ENCODE data around the gene MORF4L2. TPM values are rescaled to one million over a fixed set of nuclear protein-coding genes. Genes with fewer than 3 reads are reported as not detected.
A peak's percentile ranks its signal among the peaks of the same experiment; 100 is the strongest.

The MORF4L2 gene
- total RNA-seq, 1 donor from 2014 or later = 1,394 TPM

DNA sequence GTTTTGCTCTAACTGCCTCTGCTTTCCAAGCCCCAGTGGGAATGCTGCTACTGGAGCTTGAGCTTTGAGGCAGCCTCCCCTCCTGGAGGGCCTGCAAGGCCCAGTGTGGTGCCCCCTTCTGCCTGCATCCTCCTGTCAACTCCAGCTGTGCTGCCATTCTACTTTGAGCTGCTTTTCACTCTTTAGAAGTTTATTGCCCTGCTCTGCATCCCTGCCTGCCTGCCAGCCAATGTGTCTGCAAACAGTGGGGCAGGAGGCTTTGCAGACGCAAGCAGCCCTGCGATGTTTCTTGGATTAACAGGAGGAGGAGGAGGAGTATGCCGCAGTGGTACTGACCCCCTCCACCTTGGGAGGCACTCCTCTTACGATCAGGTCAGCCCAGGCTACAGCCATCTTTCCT, 40.6 kb upstream of the MORF4L2 start:
- Mint-ChIP-seq H3K27ac (no peak overlapping the region), H3K27me3 (ENCODE audit: insufficient read depth, low read depth) (peaks cover 13% of the 10 kb centered on the region), H3K4me1 (peaks cover 43% of the 10 kb centered on the region), H3K36me3 (no peaks in the 10 kb centered on the region), H3K4me3 (no peak overlapping the region), H3K9me3 (no peaks in the 10 kb centered on the region)
- Histone ChIP-seq H3K9me3 (ENCODE audit: low read depth) (no peaks in the 10 kb centered on the region), H3K4me2 (peak overlapping the region; percentile 41), H3F3A (ENCODE audit: low read depth) (peaks cover 19% of the 10 kb centered on the region), H3K79me2 (ENCODE audit: low read depth) (no peaks in the 10 kb centered on the region), H3K9ac (no peak overlapping the region), H3K4me3 (no peak overlapping the region), H4K20me1 (ENCODE audit: low read depth) (no peaks in the 10 kb centered on the region), H2AFZ (replicated peaks) (peak overlapping the region; percentile 13), H3K27ac (no peak overlapping the region), H3K36me3 (no peaks in the 10 kb centered on the region), H3K4me1 (peaks cover 51% of the 10 kb centered on the region), H3K27me3 (no peaks in the 10 kb centered on the region)
- DNase-seq (ENCODE audit: low spot score) = peak; percentile 52
- TF ChIP-seq EZH2 (IDR thresholded peaks at IDR 0.05) = no peak
- no peak for TF ChIP-seq EZH2phosphoT487 (IDR thresholded peaks at IDR 0.05)
- no peak for TF ChIP-seq CTCF (IDR thresholded peaks at IDR 0.05)

GRCh38 chrX:103726477-103726876, 40.0 kb upstream of the MORF4L2 start:
- Histone ChIP-seq H3K79me2 (ENCODE audit: low read depth) (no peaks in the 10 kb centered on the region), H3F3A (ENCODE audit: low read depth) (peaks cover 19% of the 10 kb centered on the region), H4K20me1 (ENCODE audit: low read depth) (no peaks in the 10 kb centered on the region), H3K4me2 (no peak overlapping the region), H3K9ac (no peak overlapping the region), H3K36me3 (no peaks in the 10 kb centered on the region), H3K9me3 (ENCODE audit: low read depth) (no peaks in the 10 kb centered on the region), H3K27ac (no peak overlapping the region), H2AFZ (replicated peaks) (no peak overlapping the region), H3K4me3 (no peak overlapping the region), H3K4me1 (peaks cover 47% of the 10 kb centered on the region), H3K27me3 (no peaks in the 10 kb centered on the region)
- Mint-ChIP-seq H3K36me3 (no peaks in the 10 kb centered on the region), H3K27me3 (ENCODE audit: insufficient read depth, low read depth) (peaks cover 9% of the 10 kb centered on the region), H3K4me3 (no peak overlapping the region), H3K9me3 (no peaks in the 10 kb centered on the region), H3K27ac (no peak overlapping the region), H3K4me1 (peaks cover 43% of the 10 kb centered on the region)
- TF ChIP-seq EZH2 (IDR thresholded peaks at IDR 0.05) (no peak), CTCF (IDR thresholded peaks at IDR 0.05) (no peak), EZH2phosphoT487 (IDR thresholded peaks at IDR 0.05) (no peak)
- DNase-seq (ENCODE audit: low spot score) = no peak

DNA sequence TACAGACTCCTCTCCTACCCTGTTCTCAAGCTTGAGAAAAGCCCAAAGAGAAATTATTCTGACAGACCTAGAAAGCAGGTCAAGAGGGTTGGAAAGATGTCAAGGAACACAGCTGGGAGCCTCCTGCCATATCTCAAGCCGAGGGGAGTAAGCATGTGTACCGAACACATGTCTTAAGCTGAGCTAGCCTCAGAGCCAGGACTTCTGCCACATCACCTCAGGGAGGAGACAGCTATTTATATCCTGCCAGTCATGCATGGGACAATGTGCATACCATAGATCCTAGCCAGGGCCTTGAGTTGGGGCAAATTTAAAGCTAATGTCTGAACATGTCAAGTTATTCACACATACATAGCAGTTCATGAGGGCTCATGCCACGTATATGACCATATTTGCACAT, 36.0 kb upstream of the MORF4L2 start:
- H3K36me3 Mint-ChIP-seq = no peaks in the 10 kb centered on the region
- TF ChIP-seq CTCF (IDR thresholded peaks at IDR 0.05) (no peak), EZH2phosphoT487 (IDR thresholded peaks at IDR 0.05) (no peak)
- H4K20me1 ChIP-seq (ENCODE audit: low read depth) = no peaks in the 10 kb centered on the region
- no peak overlapping the region for H3K4me2 ChIP-seq
- H3K9ac ChIP-seq = no peak overlapping the region
- H3K27me3 ChIP-seq = no peaks in the 10 kb centered on the region
- peaks cover 16% of the 10 kb centered on the region for H3K4me1 ChIP-seq
- peaks cover 3% of the 10 kb centered on the region for H3K27me3 Mint-ChIP-seq (ENCODE audit: insufficient read depth, low read depth)
- no peak for DNase-seq (ENCODE audit: low spot score)
- H3K9me3 Mint-ChIP-seq = no peaks in the 10 kb centered on the region
- H3K79me2 ChIP-seq (ENCODE audit: low read depth) = no peaks in the 10 kb centered on the region
- H3K4me3 ChIP-seq = no peak overlapping the region
- peaks cover 10% of the 10 kb centered on the region for H3F3A ChIP-seq (ENCODE audit: low read depth)
- no peaks in the 10 kb centered on the region for H3K36me3 ChIP-seq
- H3K27ac ChIP-seq = no peak overlapping the region
- no peak overlapping the region for H2AFZ ChIP-seq (replicated peaks)
- no peak overlapping the region for H3K27ac Mint-ChIP-seq
- H3K4me3 Mint-ChIP-seq = no peak overlapping the region
- no peaks in the 10 kb centered on the region for H3K9me3 ChIP-seq (ENCODE audit: low read depth)
- H3K4me1 Mint-ChIP-seq = peaks cover 18% of the 10 kb centered on the region

All from neural progenitor cell (in vitro differentiated cells).